Hepatocyte (in vitro differentiated cells): Measurements from ENCODE around the gene CMSS1.

ENCODE experiments used
- CTCF ChIP-seq: fragments of 200-600 bp; sonication (generic); IDR thresholded peaks from 2 replicates; pipeline ENCODE4 v1.5.1; 2016; ENCODE audit warnings: antibody characterized with exemption, mild to moderate bottlenecking; ENCODE audit not compliant: poor library complexity
- EZH2 ChIP-seq: fragments of 200-600 bp; sonication (generic); IDR thresholded peaks from 2 replicates; pipeline ENCODE4 v1.6.1; 2016; ENCODE audit warnings: antibody characterized with exemption, mild to moderate bottlenecking, borderline replicate concordance
- EZH2phosphoT487 ChIP-seq: fragments of 200-600 bp; sonication (generic); IDR thresholded peaks from one replicate; pipeline ENCODE4 v1.6.1; 2018; ENCODE audit warnings: antibody characterized with exemption, mild to moderate bottlenecking, low read depth, moderate library complexity; ENCODE audit not compliant: unreplicated experiment, severe bottlenecking

GRCh38 chr3:100195375-100195774, 377.7 kb downstream of the CMSS1 start:
- TF ChIP-seq CTCF (no peak), EZH2phosphoT487 (no peak), EZH2 (no peak)
